Prostate gland (tissue), 2 donors: ENCODE measurements around the gene LCP2. TPM values are rescaled to one million over a fixed set of nuclear protein-coding genes. Genes with fewer than 3 reads are reported as not detected.

ENCODE experiments used
- DNase-seq: peaks from one replicate; pipeline ENCODE4 v3.0.0-alpha.2; 2019; ENCODE audit warnings: low spot score
- H3K27ac ChIP-seq, 2 donors: fragments of 200-600 bp; sonication (generic); 2 replicates each; pipeline ENCODE4 v1.5.1; 2017 to 2019
- H3K27me3 ChIP-seq: fragments of 200-600 bp; sonication (generic); replicated peaks from 2 replicates; pipeline ENCODE4 v1.5.1; 2019; ENCODE audit not compliant: insufficient read depth
- H3K36me3 ChIP-seq, 2 donors: fragments of 200-600 bp; sonication (generic); 1 replicate in 1 of 2; 2 replicates in 1 of 2; pipeline versions ENCODE4 v1.5.1 to v1.8.1; 2017 to 2019
- H3K4me1 ChIP-seq: fragments of 200-600 bp; sonication (generic); replicated peaks from 2 replicates; pipeline ENCODE4 v1.5.1; 2019
- H3K4me3 ChIP-seq, 2 donors: fragments of 200-600 bp; sonication (generic); 2 replicates each; pipeline ENCODE4 v1.5.1; 2017 to 2019
- H3K9me3 ChIP-seq: fragments of 200-600 bp; sonication (generic); 2 replicates; pipeline ENCODE4 v1.5.1; 2017
- CTCF ChIP-seq, 4 experiments: fragments of 200-600 bp in 2 of 4; fragments of 450-650 bp in 2 of 4; sonication (generic) in 2 of 4; IDR thresholded peaks; 1 replicate in 3 of 4; 2 replicates in 1 of 4; pipeline ENCODE4 v1.5.1; 2016 to 2019; ENCODE audit warnings: antibody characterized with exemption in 4 of 4, mild to moderate bottlenecking in 2 of 4, moderate library complexity in 2 of 4
- POLR2A ChIP-seq: fragments of 450-650 bp; IDR thresholded peaks from one replicate; pipeline ENCODE4 v1.6.1; 2016; ENCODE audit warnings: antibody characterized with exemption, mild to moderate bottlenecking
- POLR2AphosphoS5 ChIP-seq: sonication (generic); formaldehyde crosslinking; IDR thresholded peaks from one replicate; pipeline ENCODE4 v1.6.1; 2017; ENCODE audit warnings: antibody characterized with exemption
- WGBS: methylation state at CpG from one replicate; pipeline ENCODE4 v1.1.5; 2018; 5-methylcytosine and 5-hydroxymethylcytosine counted together
- intact Hi-C: fragments of 100-400 bp; cut with DNase I; formaldehyde crosslinking; loops from one replicate; pipeline ENCODE4 v1.14.2; 2022
- total RNA-seq, 2 donors: library from RNA; depleted of rRNA; stranded (reverse); fragments of >200 nt; gene quantifications; one replicate each; pipeline ENCODE4 v1.1.0, GENCODE V29; 2016

LCP2 gene
- total RNA-seq, 2 donors from 2014 or later, result 3.3 to 11.3 TPM

- 90% methylated on average over 5 of the region's 5 CpGs for WGBS
- no peak overlapping the region for H3K4me3 ChIP-seq
- H3K27me3 ChIP-seq, result no peaks in the 10 kb centered on the region
- intact Hi-C loops, result no loop called here
- H3K36me3 ChIP-seq, result no peaks in the 10 kb centered on the region
- TF ChIP-seq CTCF (IDR thresholded peaks at IDR 0.05) (no peak), POLR2AphosphoS5 (no peak), POLR2A (no peak)
- H3K27ac ChIP-seq, result no peak overlapping the region
- H3K4me1 ChIP-seq, result no peaks in the 10 kb centered on the region
- H3K9me3 ChIP-seq, result no peaks in the 10 kb centered on the region
- DNase-seq, result no peak
These were observed 21.7 kb upstream of the LCP2 start for GRCh38 chr5:170319301-170319700.

- no peak for DNase-seq
- TF ChIP-seq POLR2AphosphoS5, result no peak
- TF ChIP-seq CTCF (IDR thresholded peaks at IDR 0.05), result no peak
- no peak for TF ChIP-seq POLR2A
- 99% methylated on average over 3 of the region's 3 CpGs for WGBS
- no peak overlapping the region for H3K27ac ChIP-seq
- H3K9me3 ChIP-seq, result no peaks in the 10 kb centered on the region
- no peaks in the 10 kb centered on the region for H3K4me1 ChIP-seq
- no peak overlapping the region for H3K4me3 ChIP-seq
- no peaks in the 10 kb centered on the region for H3K36me3 ChIP-seq
- no peaks in the 10 kb centered on the region for H3K27me3 ChIP-seq
- intact Hi-C loops, result no loop called here
These were observed 19.9 kb upstream of the LCP2 start for GRCh38 chr5:170317499-170317898.

GRCh38 chr5:170316937-170317336 lies 19.4 kb upstream of the LCP2 start:
- Histone ChIP-seq H3K27me3 (no peaks in the 10 kb centered on the region), H3K27ac (no peak overlapping the region), H3K36me3 (no peaks in the 10 kb centered on the region), H3K4me3 (no peak overlapping the region), H3K9me3 (no peaks in the 10 kb centered on the region), H3K4me1 (no peaks in the 10 kb centered on the region)
- no peak for DNase-seq
- TF ChIP-seq POLR2A (no peak), CTCF (IDR thresholded peaks at IDR 0.05) (no peak), POLR2AphosphoS5 (no peak)
- intact Hi-C loops, result no loop called here
- 98% methylated on average over 4 of the region's 4 CpGs for WGBS

GRCh38 chr5:170315154-170315553 lies 17.6 kb upstream of the LCP2 start:
- 14% methylated on average over 5 of the region's 5 CpGs for WGBS
- Histone ChIP-seq H3K36me3 (no peaks in the 10 kb centered on the region), H3K9me3 (no peaks in the 10 kb centered on the region), H3K4me3 (no peak overlapping the region), H3K27me3 (no peaks in the 10 kb centered on the region), H3K4me1 (no peaks in the 10 kb centered on the region), H3K27ac (peak overlapping the region in 1 of 2 donors; percentile 57)
- TF ChIP-seq CTCF (IDR thresholded peaks at IDR 0.05), result no peak
- TF ChIP-seq POLR2AphosphoS5, result peak; percentile 74
- intact Hi-C loops, result no loop called here
- DNase-seq, result peak; percentile 22

GRCh38 chr5:170314541-170315095 lies 17.0 kb upstream of the LCP2 start:
- 58% methylated on average over 2 of the region's 2 CpGs for WGBS
- Histone ChIP-seq H3K27me3 (no peaks in the 10 kb centered on the region), H3K4me3 (no peak overlapping the region), H3K9me3 (no peaks in the 10 kb centered on the region), H3K36me3 (no peaks in the 10 kb centered on the region), H3K27ac (peak overlapping the region in 1 of 2 donors; percentile 57), H3K4me1 (no peaks in the 10 kb centered on the region)
- DNase-seq, result no peak
- intact Hi-C loops, result no loop called here
- TF ChIP-seq POLR2A, result no peak
- TF ChIP-seq CTCF (IDR thresholded peaks at IDR 0.05), result no peak
- no peak for TF ChIP-seq POLR2AphosphoS5
